Astrocyte (in vitro differentiated cells and primary cell): ENCODE data around the gene PLPP3. TPM values are rescaled to one million over a fixed set of nuclear protein-coding genes. Genes with fewer than 3 reads are reported as not detected.

Source experiments
- DNase-seq: peaks from one replicate; pipeline ENCODE4 v3.0.0-alpha.2; 2010; ENCODE audit warnings: low read depth
- FAIRE-seq: peaks from 2 replicates; lab custom pipeline; 2011; peaks lifted over from hg19 to GRCh38; lab: Jason Lieb, UNC
- H2AFZ ChIP-seq: 2 replicates; pipeline ENCODE4 v1.6.0; 2012; ENCODE audit warnings: low read depth, low read length, inconsistent platforms
- H3K27ac ChIP-seq: 2 replicates; pipeline ENCODE4 v1.5.1; 2011; ENCODE audit warnings: low read depth, low read length, inconsistent platforms
- H3K27me3 ChIP-seq: 2 replicates; pipeline ENCODE4 v1.6.0; 2011; ENCODE audit warnings: low read length, inconsistent platforms; ENCODE audit not compliant: insufficient read depth
- H3K36me3 ChIP-seq: 2 replicates; pipeline ENCODE4 v1.5.1; 2011; ENCODE audit warnings: low read length, inconsistent platforms; ENCODE audit not compliant: insufficient read depth
- H3K4me1 ChIP-seq: 2 replicates; pipeline ENCODE4 v1.5.1; 2011; ENCODE audit warnings: low read length, inconsistent platforms; ENCODE audit not compliant: insufficient read depth
- H3K4me2 ChIP-seq: 2 replicates; pipeline ENCODE4 v1.6.0; 2012; ENCODE audit warnings: low read length, inconsistent platforms
- H3K4me3 ChIP-seq: 2 replicates; pipeline ENCODE4 v1.5.1; 2011; ENCODE audit warnings: low read depth, mild to moderate bottlenecking, low read length, inconsistent platforms; ENCODE audit not compliant: insufficient read depth
- H3K79me2 ChIP-seq: 2 replicates; pipeline ENCODE4 v1.6.0; 2012; ENCODE audit warnings: mild to moderate bottlenecking, low read length, inconsistent platforms; ENCODE audit not compliant: insufficient read depth
- H3K9ac ChIP-seq: 2 replicates; pipeline ENCODE4 v1.6.0; 2012; ENCODE audit warnings: mild to moderate bottlenecking, low read length, inconsistent platforms
- H3K9me3 ChIP-seq: 2 replicates; pipeline ENCODE4 v1.5.1; 2012; ENCODE audit warnings: low read depth, mild to moderate bottlenecking, low read length, inconsistent platforms; ENCODE audit not compliant: insufficient read depth
- H4K20me1 ChIP-seq: 2 replicates; pipeline ENCODE4 v1.6.0; 2012; ENCODE audit warnings: low read length, inconsistent platforms; ENCODE audit not compliant: insufficient read depth
- H3K27ac Mint-ChIP-seq: one replicate; pipeline ENCODE4 v1.8.0; 2021; ENCODE audit warnings: mild to moderate bottlenecking, mixed read lengths; ENCODE audit not compliant: unreplicated experiment
- H3K27me3 Mint-ChIP-seq: one replicate; pipeline ENCODE4 v1.8.0; 2021; ENCODE audit warnings: low read depth, mixed read lengths; ENCODE audit not compliant: unreplicated experiment
- H3K36me3 Mint-ChIP-seq: one replicate; pipeline ENCODE4 v1.8.0; 2021; ENCODE audit warnings: low read depth, mixed read lengths; ENCODE audit not compliant: unreplicated experiment
- H3K4me1 Mint-ChIP-seq: one replicate; pipeline ENCODE4 v1.8.0; 2021; ENCODE audit warnings: low read depth, mixed read lengths; ENCODE audit not compliant: unreplicated experiment
- H3K4me3 Mint-ChIP-seq: one replicate; pipeline ENCODE4 v1.8.0; 2021; ENCODE audit warnings: mild to moderate bottlenecking, moderate library complexity, mixed read lengths; ENCODE audit not compliant: unreplicated experiment
- H3K9me3 Mint-ChIP-seq: one replicate; pipeline ENCODE4 v1.8.0; 2021; ENCODE audit warnings: mild to moderate bottlenecking, mixed read lengths; ENCODE audit not compliant: unreplicated experiment
- EZH2 ChIP-seq: IDR thresholded peaks from 2 replicates; pipeline ENCODE4 v1.6.1; 2012; ENCODE audit warnings: mild to moderate bottlenecking, low read length, inconsistent platforms; ENCODE audit not compliant: insufficient read depth
- total RNA-seq: library from RNA; stranded (reverse); gene quantifications from 2 replicates; pipeline ENCODE4 v1.2.1, GENCODE V29; 2021
- TF ChIP-seq, protein P1 (sequence below): IDR thresholded peaks from 2 replicates; pipeline ENCODE4 v1.5.1; 2011; ENCODE audit warnings: low read depth, mild to moderate bottlenecking, inconsistent platforms, low read length, moderate library complexity; ENCODE audit not compliant: insufficient read depth

Gene PLPP3
- total RNA-seq, 1 donor from 2014 or later, result 2.2 TPM

DNA sequence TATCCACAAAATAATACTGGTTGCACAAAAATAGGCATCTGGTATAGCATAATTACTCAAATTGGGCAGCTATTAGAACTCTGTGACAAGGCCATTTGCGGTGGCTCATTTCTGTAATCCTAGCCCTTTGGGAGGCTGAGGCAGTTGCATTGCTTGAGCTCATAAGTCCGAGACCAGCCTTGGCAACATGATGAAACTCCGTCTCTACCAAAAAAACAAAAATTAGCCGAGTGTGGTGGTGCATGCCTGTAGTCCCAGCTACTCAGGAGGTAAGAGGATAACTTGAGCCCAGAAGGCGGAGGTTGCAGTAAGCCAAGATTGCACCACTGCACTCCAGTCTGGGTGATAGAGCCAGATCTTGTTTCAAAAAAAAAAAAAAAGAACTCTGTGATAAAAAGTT, 36.7 kb downstream of the PLPP3 start:
- Histone ChIP-seq H3K9ac (no peak overlapping the region), H3K4me1 (no peaks in the 10 kb centered on the region), H4K20me1 (peaks cover 32% of the 10 kb centered on the region), H3K4me2 (no peak overlapping the region), H3K27ac (no peak overlapping the region), H3K79me2 (peaks cover 11% of the 10 kb centered on the region), H3K36me3 (no peaks in the 10 kb centered on the region), H2AFZ (no peak overlapping the region), H3K27me3 (no peaks in the 10 kb centered on the region), H3K4me3 (no peak overlapping the region), H3K9me3 (no peaks in the 10 kb centered on the region)
- DNase-seq, result no peak
- no peaks in the 10 kb centered on the region for H3K27me3 Mint-ChIP-seq
- no peak overlapping the region for H3K4me3 Mint-ChIP-seq
- no peaks in the 10 kb centered on the region for H3K9me3 Mint-ChIP-seq
- H3K4me1 Mint-ChIP-seq, result no peaks in the 10 kb centered on the region
- no peak overlapping the region for H3K27ac Mint-ChIP-seq
- no peaks in the 10 kb centered on the region for H3K36me3 Mint-ChIP-seq
- TF ChIP-seq, protein P1, sequence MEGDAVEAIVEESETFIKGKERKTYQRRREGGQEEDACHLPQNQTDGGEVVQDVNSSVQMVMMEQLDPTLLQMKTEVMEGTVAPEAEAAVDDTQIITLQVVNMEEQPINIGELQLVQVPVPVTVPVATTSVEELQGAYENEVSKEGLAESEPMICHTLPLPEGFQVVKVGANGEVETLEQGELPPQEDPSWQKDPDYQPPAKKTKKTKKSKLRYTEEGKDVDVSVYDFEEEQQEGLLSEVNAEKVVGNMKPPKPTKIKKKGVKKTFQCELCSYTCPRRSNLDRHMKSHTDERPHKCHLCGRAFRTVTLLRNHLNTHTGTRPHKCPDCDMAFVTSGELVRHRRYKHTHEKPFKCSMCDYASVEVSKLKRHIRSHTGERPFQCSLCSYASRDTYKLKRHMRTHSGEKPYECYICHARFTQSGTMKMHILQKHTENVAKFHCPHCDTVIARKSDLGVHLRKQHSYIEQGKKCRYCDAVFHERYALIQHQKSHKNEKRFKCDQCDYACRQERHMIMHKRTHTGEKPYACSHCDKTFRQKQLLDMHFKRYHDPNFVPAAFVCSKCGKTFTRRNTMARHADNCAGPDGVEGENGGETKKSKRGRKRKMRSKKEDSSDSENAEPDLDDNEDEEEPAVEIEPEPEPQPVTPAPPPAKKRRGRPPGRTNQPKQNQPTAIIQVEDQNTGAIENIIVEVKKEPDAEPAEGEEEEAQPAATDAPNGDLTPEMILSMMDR, result no peak
- TF ChIP-seq EZH2, result no peak
- no peak for FAIRE-seq

DNA sequence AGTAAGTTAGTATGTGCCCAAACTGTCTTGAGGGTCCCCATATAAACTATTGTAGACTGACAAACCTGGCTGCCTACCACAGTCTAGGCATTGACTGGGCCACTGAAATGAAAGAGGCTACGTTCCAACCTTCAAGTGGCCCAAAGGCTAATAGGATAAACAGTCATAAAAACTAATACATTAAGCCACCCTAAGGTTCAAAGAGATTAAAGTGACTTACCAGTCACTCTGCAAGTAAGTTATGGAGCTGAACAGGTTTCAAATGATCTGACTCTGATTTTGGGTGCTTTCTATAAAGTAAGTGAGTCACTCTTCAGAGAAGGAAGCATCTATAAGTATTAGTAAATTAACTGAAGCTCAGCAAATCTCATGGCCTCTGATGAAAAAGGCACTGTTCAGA, 38.0 kb downstream of the PLPP3 start:
- Mint-ChIP-seq H3K4me3 (no peak overlapping the region), H3K9me3 (no peaks in the 10 kb centered on the region), H3K27me3 (peaks cover 6% of the 10 kb centered on the region), H3K36me3 (no peaks in the 10 kb centered on the region), H3K27ac (no peak overlapping the region), H3K4me1 (no peaks in the 10 kb centered on the region)
- H2AFZ ChIP-seq, result no peak overlapping the region
- no peak for FAIRE-seq
- no peak overlapping the region for H3K4me2 ChIP-seq
- no peak overlapping the region for H3K4me3 ChIP-seq
- H3K79me2 ChIP-seq, result peaks cover 12% of the 10 kb centered on the region
- no peaks in the 10 kb centered on the region for H3K9me3 ChIP-seq
- H3K9ac ChIP-seq, result no peak overlapping the region
- H3K36me3 ChIP-seq, result peaks cover 3% of the 10 kb centered on the region
- TF ChIP-seq EZH2, result no peak
- TF ChIP-seq, protein P1, result no peak
- no peaks in the 10 kb centered on the region for H3K27me3 ChIP-seq
- no peaks in the 10 kb centered on the region for H3K4me1 ChIP-seq
- no peak overlapping the region for H3K27ac ChIP-seq
- H4K20me1 ChIP-seq, result peaks cover 24% of the 10 kb centered on the region
- DNase-seq, result no peak

DNA sequence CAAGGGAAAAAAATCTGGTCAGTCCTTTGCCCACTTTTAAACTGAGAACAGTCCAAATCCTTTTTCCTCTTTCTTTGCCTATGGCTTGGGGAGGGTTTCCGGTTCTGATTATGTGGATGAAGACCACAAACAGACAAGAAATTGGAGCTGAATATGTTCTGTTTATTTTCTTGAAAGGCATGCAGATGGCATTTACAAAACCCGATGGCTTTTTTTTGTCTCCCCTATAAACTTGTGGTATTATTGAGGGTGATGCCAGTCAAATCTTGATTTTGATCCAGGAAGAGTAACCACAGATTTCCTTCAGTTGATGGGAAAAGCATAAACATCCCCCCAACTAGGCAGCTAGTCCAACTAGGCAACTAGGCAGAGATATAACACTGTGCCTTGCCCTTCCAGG, 38.9 kb downstream of the PLPP3 start:
- Histone ChIP-seq H3K9ac (no peak overlapping the region), H3K4me1 (no peaks in the 10 kb centered on the region), H3K4me3 (no peak overlapping the region), H3K27ac (no peak overlapping the region), H2AFZ (no peak overlapping the region), H3K79me2 (peaks cover 6% of the 10 kb centered on the region), H3K27me3 (no peaks in the 10 kb centered on the region), H3K9me3 (no peaks in the 10 kb centered on the region), H4K20me1 (peaks cover 24% of the 10 kb centered on the region), H3K4me2 (no peak overlapping the region), H3K36me3 (peaks cover 4% of the 10 kb centered on the region)
- peaks cover 8% of the 10 kb centered on the region for H3K27me3 Mint-ChIP-seq
- no peak overlapping the region for H3K27ac Mint-ChIP-seq
- FAIRE-seq, result peak; percentile 32
- TF ChIP-seq EZH2, result no peak
- TF ChIP-seq, protein P1, result no peak
- no peak for DNase-seq
- H3K4me1 Mint-ChIP-seq, result no peaks in the 10 kb centered on the region
- no peak overlapping the region for H3K4me3 Mint-ChIP-seq
- no peaks in the 10 kb centered on the region for H3K36me3 Mint-ChIP-seq
- H3K9me3 Mint-ChIP-seq, result no peaks in the 10 kb centered on the region
